Panc1 (cell line): Measurements from ENCODE around the gene PPM1M.
A peak's percentile ranks its signal among the peaks of the same experiment; 100 is the strongest.

Experiments used
- POLR2AphosphoS5 ChIP-seq: IDR thresholded peaks from 2 replicates; pipeline ENCODE4 v1.6.1; 2012; ENCODE audit warnings: mild to moderate bottlenecking, low read depth, low read length, moderate library complexity
- SIN3A ChIP-seq: IDR thresholded peaks from 2 replicates; pipeline ENCODE4 v1.6.1; 2012; ENCODE audit warnings: low read depth, mild to moderate bottlenecking, low read length, moderate library complexity, borderline replicate concordance; ENCODE audit not compliant: insufficient read depth
- TF ChIP-seq, protein P1 (sequence below): fragments of 450-650 bp; IDR thresholded peaks from 2 replicates; pipeline ENCODE4 v1.5.1; 2017; ENCODE audit warnings: mild to moderate bottlenecking
- TF ChIP-seq, protein P2 (sequence below), 2 experiments: IDR thresholded peaks; 2 replicates each; pipeline ENCODE4 v1.6.1; 2011 to 2012; ENCODE audit warnings: low read depth in 2 of 2, control low read depth in 1 of 2, low read length in 1 of 2, mild to moderate bottlenecking in 1 of 2, moderate library complexity in 1 of 2; ENCODE audit not compliant: insufficient read depth in 1 of 2

DNA sequence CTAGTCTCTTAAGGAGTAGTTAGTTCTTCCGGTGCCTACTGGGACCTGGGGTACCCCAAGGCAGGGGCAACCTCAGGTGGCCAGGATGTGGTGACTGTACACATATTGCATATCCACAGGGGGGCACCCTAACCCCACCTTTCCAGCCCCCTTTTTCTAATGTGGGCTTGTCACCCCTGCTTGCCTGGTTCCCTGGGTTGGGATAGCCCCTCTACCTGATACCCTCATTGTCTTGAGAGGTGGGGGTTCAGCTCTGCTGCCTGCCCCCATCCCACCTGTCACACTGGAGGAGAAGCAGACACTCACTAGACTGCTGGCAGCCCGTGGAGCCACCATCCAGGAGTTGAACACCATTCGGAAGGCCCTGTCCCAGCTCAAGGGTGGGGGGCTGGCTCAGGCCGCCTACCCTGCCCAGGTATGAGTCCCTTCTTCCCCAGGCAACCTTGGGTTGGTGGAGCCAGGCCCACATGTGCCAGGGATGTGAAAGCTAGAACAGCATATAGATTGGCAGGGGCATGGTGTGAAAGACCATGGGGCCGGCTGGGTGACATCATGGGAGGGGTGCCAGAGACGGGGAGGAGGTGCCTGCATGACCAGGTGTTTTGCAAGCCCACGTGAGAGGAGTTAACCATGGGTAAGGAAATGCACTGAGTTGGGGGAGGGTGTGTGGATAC is 46.1 kb downstream of the PPM1M start:
- TF ChIP-seq, protein P1, sequence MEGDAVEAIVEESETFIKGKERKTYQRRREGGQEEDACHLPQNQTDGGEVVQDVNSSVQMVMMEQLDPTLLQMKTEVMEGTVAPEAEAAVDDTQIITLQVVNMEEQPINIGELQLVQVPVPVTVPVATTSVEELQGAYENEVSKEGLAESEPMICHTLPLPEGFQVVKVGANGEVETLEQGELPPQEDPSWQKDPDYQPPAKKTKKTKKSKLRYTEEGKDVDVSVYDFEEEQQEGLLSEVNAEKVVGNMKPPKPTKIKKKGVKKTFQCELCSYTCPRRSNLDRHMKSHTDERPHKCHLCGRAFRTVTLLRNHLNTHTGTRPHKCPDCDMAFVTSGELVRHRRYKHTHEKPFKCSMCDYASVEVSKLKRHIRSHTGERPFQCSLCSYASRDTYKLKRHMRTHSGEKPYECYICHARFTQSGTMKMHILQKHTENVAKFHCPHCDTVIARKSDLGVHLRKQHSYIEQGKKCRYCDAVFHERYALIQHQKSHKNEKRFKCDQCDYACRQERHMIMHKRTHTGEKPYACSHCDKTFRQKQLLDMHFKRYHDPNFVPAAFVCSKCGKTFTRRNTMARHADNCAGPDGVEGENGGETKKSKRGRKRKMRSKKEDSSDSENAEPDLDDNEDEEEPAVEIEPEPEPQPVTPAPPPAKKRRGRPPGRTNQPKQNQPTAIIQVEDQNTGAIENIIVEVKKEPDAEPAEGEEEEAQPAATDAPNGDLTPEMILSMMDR = peak; percentile 74
- TF ChIP-seq POLR2AphosphoS5 (no peak), SIN3A (no peak)
- TF ChIP-seq, protein P2, sequence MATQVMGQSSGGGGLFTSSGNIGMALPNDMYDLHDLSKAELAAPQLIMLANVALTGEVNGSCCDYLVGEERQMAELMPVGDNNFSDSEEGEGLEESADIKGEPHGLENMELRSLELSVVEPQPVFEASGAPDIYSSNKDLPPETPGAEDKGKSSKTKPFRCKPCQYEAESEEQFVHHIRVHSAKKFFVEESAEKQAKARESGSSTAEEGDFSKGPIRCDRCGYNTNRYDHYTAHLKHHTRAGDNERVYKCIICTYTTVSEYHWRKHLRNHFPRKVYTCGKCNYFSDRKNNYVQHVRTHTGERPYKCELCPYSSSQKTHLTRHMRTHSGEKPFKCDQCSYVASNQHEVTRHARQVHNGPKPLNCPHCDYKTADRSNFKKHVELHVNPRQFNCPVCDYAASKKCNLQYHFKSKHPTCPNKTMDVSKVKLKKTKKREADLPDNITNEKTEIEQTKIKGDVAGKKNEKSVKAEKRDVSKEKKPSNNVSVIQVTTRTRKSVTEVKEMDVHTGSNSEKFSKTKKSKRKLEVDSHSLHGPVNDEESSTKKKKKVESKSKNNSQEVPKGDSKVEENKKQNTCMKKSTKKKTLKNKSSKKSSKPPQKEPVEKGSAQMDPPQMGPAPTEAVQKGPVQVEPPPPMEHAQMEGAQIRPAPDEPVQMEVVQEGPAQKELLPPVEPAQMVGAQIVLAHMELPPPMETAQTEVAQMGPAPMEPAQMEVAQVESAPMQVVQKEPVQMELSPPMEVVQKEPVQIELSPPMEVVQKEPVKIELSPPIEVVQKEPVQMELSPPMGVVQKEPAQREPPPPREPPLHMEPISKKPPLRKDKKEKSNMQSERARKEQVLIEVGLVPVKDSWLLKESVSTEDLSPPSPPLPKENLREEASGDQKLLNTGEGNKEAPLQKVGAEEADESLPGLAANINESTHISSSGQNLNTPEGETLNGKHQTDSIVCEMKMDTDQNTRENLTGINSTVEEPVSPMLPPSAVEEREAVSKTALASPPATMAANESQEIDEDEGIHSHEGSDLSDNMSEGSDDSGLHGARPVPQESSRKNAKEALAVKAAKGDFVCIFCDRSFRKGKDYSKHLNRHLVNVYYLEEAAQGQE (IDR thresholded peaks at IDR 0.05; ENCODE audit: insufficient read depth in 1 of 2, low read depth in 2 of 2, low read length in 1 of 2) = no peak
